GM20000 (cell line): ENCODE results near the gene RARA.

Experiments used
- DNase-seq: peaks from one replicate; pipeline ENCODE4 v3.0.0; 2012; ENCODE audit warnings: low spot score
- CTCF ChIP-seq: IDR thresholded peaks from 2 replicates; pipeline ENCODE4 v1.5.1; 2012; ENCODE audit warnings: mild to moderate bottlenecking, control low read depth; ENCODE audit errors: extremely low read depth, missing control alignments

Gene RARA

GRCh38 chr17:40312893-40313667, 4.1 kb downstream of the RARA start:
- TF ChIP-seq CTCF, result no peak
- DNase-seq, result peak; percentile 10

- no peak for DNase-seq
- no peak for TF ChIP-seq CTCF
Measured at GRCh38 chr17:40313668-40314583, 4.9 kb downstream of the RARA start.

GRCh38 chr17:40314584-40314956, 5.6 kb downstream of the RARA start:
- TF ChIP-seq CTCF, result no peak
- DNase-seq, result peak; percentile 5

GRCh38 chr17:40315206-40315605, 6.2 kb downstream of the RARA start:
- DNase-seq, result no peak
- no peak for TF ChIP-seq CTCF

GRCh38 chr17:40315678-40316570, 6.9 kb downstream of the RARA start:
- TF ChIP-seq CTCF, result no peak
- DNase-seq, result peak; percentile 4

GRCh38 chr17:40316571-40317344, 7.8 kb downstream of the RARA start:
- no peak for DNase-seq
- TF ChIP-seq CTCF, result no peak
